Osteocyte (in vitro differentiated cells): ENCODE results near the gene CMSS1. TPM values are rescaled to one million over a fixed set of nuclear protein-coding genes. Genes with fewer than 3 reads are reported as not detected.

ENCODE experiments used
- DNase-seq: peaks from one replicate; pipeline ENCODE4 v3.0.0; 2021; ENCODE audit warnings: mixed read lengths; ENCODE audit not compliant: unreplicated experiment; ENCODE audit errors: extremely low spot score
- H3K27ac Mint-ChIP-seq: one replicate; pipeline ENCODE4 v1.8.0; 2021; ENCODE audit warnings: mild to moderate bottlenecking, mixed read lengths; ENCODE audit not compliant: unreplicated experiment
- H3K27me3 Mint-ChIP-seq: one replicate; pipeline ENCODE4 v1.8.0; 2021; ENCODE audit warnings: mixed read lengths; ENCODE audit not compliant: unreplicated experiment
- H3K36me3 Mint-ChIP-seq: one replicate; pipeline ENCODE4 v1.8.0; 2021; ENCODE audit warnings: mixed read lengths; ENCODE audit not compliant: unreplicated experiment
- H3K4me1 Mint-ChIP-seq: one replicate; pipeline ENCODE4 v1.8.0; 2021; ENCODE audit warnings: mixed read lengths; ENCODE audit not compliant: unreplicated experiment
- H3K4me3 Mint-ChIP-seq: one replicate; pipeline ENCODE4 v1.8.0; 2021; ENCODE audit warnings: mild to moderate bottlenecking, moderate library complexity, mixed read lengths; ENCODE audit not compliant: unreplicated experiment
- H3K9me3 Mint-ChIP-seq: one replicate; pipeline ENCODE4 v1.8.0; 2021; ENCODE audit warnings: mixed read lengths; ENCODE audit not compliant: unreplicated experiment
- total RNA-seq: library from RNA; stranded (reverse); gene quantifications from 2 replicates; pipeline ENCODE4 v1.2.1, GENCODE V29; 2021
- TF ChIP-seq, protein P1 (sequence below): fragments of 200-600 bp; sonication (generic); IDR thresholded peaks from 2 replicates; pipeline ENCODE4 v1.5.0; 2021; ENCODE audit warnings: antibody characterized with exemption, mild to moderate bottlenecking, moderate library complexity

The CMSS1 gene
- total RNA-seq, 1 donor from 2014 or later: 38.5 TPM

DNA sequence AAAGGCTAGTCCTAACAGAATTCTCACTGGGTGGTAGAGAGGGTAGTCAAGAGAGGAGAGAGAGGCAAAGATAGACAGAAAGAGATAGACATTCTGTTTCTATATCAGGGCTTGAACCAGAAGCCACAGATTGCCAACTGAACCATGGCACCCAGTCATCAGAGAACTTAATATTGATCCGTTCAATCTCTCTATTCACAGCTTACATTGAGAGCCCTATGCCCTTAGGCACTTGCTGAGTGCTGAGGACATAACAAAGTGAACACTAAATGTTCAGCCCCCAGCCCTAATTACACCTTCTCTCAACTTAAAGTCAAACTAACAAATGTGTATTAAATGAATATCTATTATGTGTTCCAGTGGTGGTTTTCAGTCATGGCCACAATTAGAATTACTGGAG lies 172.5 kb downstream of the CMSS1 start:
- DNase-seq: no peak
- no peaks in the 10 kb centered on the region for H3K27me3 Mint-ChIP-seq
- H3K27ac Mint-ChIP-seq: no peak overlapping the region
- no peaks in the 10 kb centered on the region for H3K4me1 Mint-ChIP-seq
- H3K4me3 Mint-ChIP-seq: no peak overlapping the region
- no peaks in the 10 kb centered on the region for H3K36me3 Mint-ChIP-seq
- peaks cover 15% of the 10 kb centered on the region for H3K9me3 Mint-ChIP-seq
- TF ChIP-seq, protein P1, sequence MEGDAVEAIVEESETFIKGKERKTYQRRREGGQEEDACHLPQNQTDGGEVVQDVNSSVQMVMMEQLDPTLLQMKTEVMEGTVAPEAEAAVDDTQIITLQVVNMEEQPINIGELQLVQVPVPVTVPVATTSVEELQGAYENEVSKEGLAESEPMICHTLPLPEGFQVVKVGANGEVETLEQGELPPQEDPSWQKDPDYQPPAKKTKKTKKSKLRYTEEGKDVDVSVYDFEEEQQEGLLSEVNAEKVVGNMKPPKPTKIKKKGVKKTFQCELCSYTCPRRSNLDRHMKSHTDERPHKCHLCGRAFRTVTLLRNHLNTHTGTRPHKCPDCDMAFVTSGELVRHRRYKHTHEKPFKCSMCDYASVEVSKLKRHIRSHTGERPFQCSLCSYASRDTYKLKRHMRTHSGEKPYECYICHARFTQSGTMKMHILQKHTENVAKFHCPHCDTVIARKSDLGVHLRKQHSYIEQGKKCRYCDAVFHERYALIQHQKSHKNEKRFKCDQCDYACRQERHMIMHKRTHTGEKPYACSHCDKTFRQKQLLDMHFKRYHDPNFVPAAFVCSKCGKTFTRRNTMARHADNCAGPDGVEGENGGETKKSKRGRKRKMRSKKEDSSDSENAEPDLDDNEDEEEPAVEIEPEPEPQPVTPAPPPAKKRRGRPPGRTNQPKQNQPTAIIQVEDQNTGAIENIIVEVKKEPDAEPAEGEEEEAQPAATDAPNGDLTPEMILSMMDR: no peak

DNA sequence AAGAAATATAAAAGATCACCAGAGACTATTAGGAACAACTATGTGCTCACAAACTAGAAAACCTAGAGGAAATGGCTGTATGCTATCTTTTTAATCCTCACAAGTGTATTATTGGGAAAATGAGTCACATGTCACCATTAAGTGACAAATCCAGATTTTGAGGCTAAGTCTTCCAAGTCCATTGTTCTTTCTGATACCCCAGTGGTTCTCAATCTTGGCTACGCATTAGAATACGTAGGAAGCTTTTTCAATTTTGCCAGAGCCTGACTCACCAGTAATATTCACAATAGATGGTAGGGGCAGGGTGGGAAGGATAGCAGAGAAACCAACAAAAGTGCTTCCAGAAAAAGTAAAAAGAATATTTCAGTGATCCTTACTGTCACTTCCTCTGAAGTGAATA lies 179.6 kb downstream of the CMSS1 start:
- Mint-ChIP-seq H3K4me1 (no peaks in the 10 kb centered on the region), H3K4me3 (no peak overlapping the region), H3K36me3 (peaks cover 5% of the 10 kb centered on the region), H3K27ac (no peak overlapping the region), H3K27me3 (no peaks in the 10 kb centered on the region), H3K9me3 (peaks cover 24% of the 10 kb centered on the region)
- TF ChIP-seq, protein P1: no peak
- DNase-seq: no peak

DNA sequence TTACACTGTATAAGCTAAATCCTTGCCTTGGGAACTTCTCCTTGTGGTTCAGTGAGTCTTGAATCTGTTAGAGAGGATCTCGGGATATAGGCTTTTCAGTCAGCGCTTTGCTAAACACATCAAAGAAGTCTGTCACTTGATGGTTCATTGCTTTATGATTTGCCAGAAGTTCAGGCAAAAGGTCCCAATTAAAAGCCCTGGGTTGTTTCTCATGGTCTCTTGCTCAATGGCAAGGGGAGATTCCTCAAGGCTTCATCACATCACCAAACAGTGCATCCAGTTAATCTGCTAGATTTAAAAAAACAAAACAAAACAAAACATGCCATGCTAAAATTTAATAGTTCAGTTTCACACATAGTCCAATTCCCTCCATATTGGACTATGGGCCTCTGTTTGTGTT lies 181.9 kb downstream of the CMSS1 start:
- H3K4me1 Mint-ChIP-seq: peaks cover 4% of the 10 kb centered on the region
- no peak for DNase-seq
- TF ChIP-seq, protein P1: no peak
- H3K9me3 Mint-ChIP-seq: peaks cover 15% of the 10 kb centered on the region
- H3K27me3 Mint-ChIP-seq: no peaks in the 10 kb centered on the region
- H3K4me3 Mint-ChIP-seq: no peak overlapping the region
- peaks cover 5% of the 10 kb centered on the region for H3K36me3 Mint-ChIP-seq
- no peak overlapping the region for H3K27ac Mint-ChIP-seq

DNA sequence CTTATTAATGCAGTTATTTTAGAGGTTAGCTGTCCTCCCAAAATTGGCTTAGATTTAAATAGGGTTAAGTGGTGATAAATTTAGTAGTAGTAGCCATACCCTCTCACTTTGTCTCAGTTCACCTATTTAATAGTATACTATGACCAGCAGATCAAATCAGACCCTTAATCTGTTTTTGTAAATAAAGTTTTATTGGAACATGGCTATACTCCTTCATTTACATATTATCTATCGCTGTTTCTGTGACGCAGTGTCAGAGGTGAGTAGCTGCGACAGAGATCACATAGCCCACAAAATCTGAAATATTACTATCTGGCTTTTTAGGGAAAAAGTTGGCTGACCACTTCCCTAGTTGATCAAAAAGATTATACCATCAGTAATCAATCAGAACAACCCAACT lies 183.4 kb downstream of the CMSS1 start:
- H3K36me3 Mint-ChIP-seq: peaks cover 3% of the 10 kb centered on the region
- no peak overlapping the region for H3K27ac Mint-ChIP-seq
- DNase-seq: no peak
- TF ChIP-seq, protein P1: no peak
- no peak overlapping the region for H3K4me3 Mint-ChIP-seq
- H3K4me1 Mint-ChIP-seq: peaks cover 8% of the 10 kb centered on the region
- peaks cover 8% of the 10 kb centered on the region for H3K9me3 Mint-ChIP-seq
- H3K27me3 Mint-ChIP-seq: no peaks in the 10 kb centered on the region

DNA sequence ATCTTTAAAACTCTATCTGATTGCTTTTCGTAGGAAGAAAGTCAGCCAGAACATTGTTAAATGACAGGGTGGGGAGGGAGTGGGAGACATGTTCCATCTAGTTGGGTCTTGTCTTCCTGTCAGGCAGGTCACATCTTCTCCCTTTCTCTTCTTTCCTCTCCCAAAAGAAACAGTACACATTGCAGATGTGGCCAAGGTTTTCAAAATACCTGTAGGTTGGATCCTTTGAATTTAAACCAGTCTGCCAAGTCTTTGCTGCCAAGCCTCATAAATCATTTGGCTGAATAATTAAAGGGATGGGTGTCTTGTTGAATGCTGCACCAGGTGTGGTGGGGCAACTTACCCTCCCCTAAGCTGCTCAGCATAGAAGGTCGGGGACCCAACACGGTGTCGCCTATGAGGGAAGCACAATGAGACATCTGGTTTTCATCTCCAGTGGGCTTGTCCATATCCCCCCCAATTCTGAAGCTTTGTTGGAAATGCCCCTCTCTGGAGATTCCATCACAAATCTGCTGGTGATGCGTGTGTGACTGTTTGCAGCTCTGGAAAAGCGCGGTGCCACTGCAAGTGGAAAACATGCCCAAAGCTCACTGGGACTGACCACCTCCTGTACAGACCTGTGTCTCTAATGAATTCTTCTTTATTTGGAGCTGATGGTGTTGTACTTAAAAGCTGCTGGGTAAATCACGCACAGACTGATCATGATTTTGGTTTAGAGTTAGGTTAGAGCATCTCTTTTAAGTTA lies 184.0 kb downstream of the CMSS1 start:
- H3K9me3 Mint-ChIP-seq: peaks cover 4% of the 10 kb centered on the region
- TF ChIP-seq, protein P1: no peak
- H3K27me3 Mint-ChIP-seq: no peaks in the 10 kb centered on the region
- no peak overlapping the region for H3K4me3 Mint-ChIP-seq
- no peak for DNase-seq
- peaks cover 14% of the 10 kb centered on the region for H3K4me1 Mint-ChIP-seq
- H3K27ac Mint-ChIP-seq: no peak overlapping the region
- H3K36me3 Mint-ChIP-seq: no peaks in the 10 kb centered on the region
